NCI-H1105 (cell line): Measurements from ENCODE around the gene MAST1.
"Not testable (repeated sequence)": the region's sequence is repeated elsewhere in the genome, so short reads cannot be mapped to it uniquely, and the experiment has no call there.

Experiments used
- DNase-seq: peaks from one replicate; lab custom pipeline; 2025; lab: John Stamatoyannopoulos, UW

Gene MAST1

GRCh38 chr19:12872255-12872654 is 33.9 kb downstream of the MAST1 start:
- DNase-seq = no peak

- no peak for DNase-seq
Measured at GRCh38 chr19:12872941-12873890, 34.9 kb downstream of the MAST1 start.

- DNase-seq = no peak
Measured at GRCh38 chr19:12873891-12874745, 35.8 kb downstream of the MAST1 start.

- DNase-seq = no peak
Measured at GRCh38 chr19:12875086-12875485, 36.8 kb downstream of the MAST1 start.

- no peak for DNase-seq
Measured at GRCh38 chr19:12880551-12881171, 42.3 kb downstream of the MAST1 start.

- peak; percentile 98 for DNase-seq
Measured at GRCh38 chr19:12881172-12881808, 43.0 kb downstream of the MAST1 start, which contains the start of gene DNASE2. TSS of gene DNASE2 (minus strand) at chr19:12881449. CDS start at chr19:12881375, 74 bp downstream.

- DNase-seq = no peak
Measured at GRCh38 chr19:12882589-12882988, 44.3 kb downstream of the MAST1 start.

GRCh38 chr19:12884202-12884601 is 45.9 kb downstream of the MAST1 start:
- DNase-seq = no peak

GRCh38 chr19:12884627-12884925 is 46.3 kb downstream of the MAST1 start:
- DNase-seq = no peak

GRCh38 chr19:12884926-12885748 is 46.8 kb downstream of the MAST1 start:
- no peak for DNase-seq

GRCh38 chr19:12885749-12886650 is 47.7 kb downstream of the MAST1 start:
- DNase-seq = no peak

- DNase-seq = no peak
Measured at GRCh38 chr19:12886651-12886968, 48.3 kb downstream of the MAST1 start.

- DNase-seq = no peak
Measured at GRCh38 chr19:12886969-12887747, 48.8 kb downstream of the MAST1 start, which contains the start of gene KLF1. TSS of gene KLF1 (minus strand) at chr19:12887201. CDS start at chr19:12887140, 61 bp downstream.

- no peak for DNase-seq
Measured at GRCh38 chr19:12888006-12888603, 49.8 kb downstream of the MAST1 start.

GRCh38 chr19:12890299-12890786 is 52.0 kb downstream of the MAST1 start:
- not testable (repeated sequence) for DNase-seq

- DNase-seq = peak; percentile 100
Measured at GRCh38 chr19:12890787-12891552, 52.7 kb downstream of the MAST1 start, which contains the start of gene GCDH. TSS of gene GCDH (plus strand) at chr19:12891160. CDS start at chr19:12891305, 145 bp downstream.

GRCh38 chr19:12891553-12892021 is 53.3 kb downstream of the MAST1 start:
- no peak for DNase-seq

- no peak for DNase-seq
Measured at GRCh38 chr19:12893582-12893981, 55.3 kb downstream of the MAST1 start.
